Measurements from ENCODE around the gene KRT80. TPM values are rescaled to one million over a fixed set of nuclear protein-coding genes. Genes with fewer than 3 reads are reported as not detected.

KRT80 gene
- polyA plus RNA-seq, 1 donor (not counting 4 experiments of a cell fraction or from before 2014, with no cell fraction given), result 4.1 TPM

GRCh38 chr12:52199294-52199919 is 7.6 kb upstream of the KRT80 start:
- H3K4me1 ChIP-seq (ENCODE audit: control insufficient read depth, extremely low read depth, insufficient read depth, low read length), result peaks cover 40% of the 10 kb centered on the region
- H3K9ac ChIP-seq (ENCODE audit: control insufficient read depth, extremely low read depth, insufficient read depth, low read length), result no peak overlapping the region
- H2AFZ ChIP-seq (ENCODE audit: control insufficient read depth, low read length), result no peak overlapping the region
- no peaks in the 10 kb centered on the region for H3K9me1 ChIP-seq (ENCODE audit: control insufficient read depth, extremely low read depth, insufficient read depth, low read length)
- dilution Hi-C loops (cut with MboI; ENCODE audit: extremely low pct_ligation_motif_present, low sequenced_read_pairs), result no loop called here
- no peaks in the 10 kb centered on the region for H3K9me3 ChIP-seq (ENCODE audit: control insufficient read depth, low read depth, low read length)
- no peaks in the 10 kb centered on the region for H3K79me2 ChIP-seq (ENCODE audit: control insufficient read depth, insufficient read depth, low read length)
- H3K27ac ChIP-seq (ENCODE audit: control insufficient read depth, insufficient read depth, low read length), result no peak overlapping the region
- no peak for TF ChIP-seq EZH2 (IDR thresholded peaks at IDR 0.05; ENCODE audit: low read length)
- TF ChIP-seq, protein P1, sequence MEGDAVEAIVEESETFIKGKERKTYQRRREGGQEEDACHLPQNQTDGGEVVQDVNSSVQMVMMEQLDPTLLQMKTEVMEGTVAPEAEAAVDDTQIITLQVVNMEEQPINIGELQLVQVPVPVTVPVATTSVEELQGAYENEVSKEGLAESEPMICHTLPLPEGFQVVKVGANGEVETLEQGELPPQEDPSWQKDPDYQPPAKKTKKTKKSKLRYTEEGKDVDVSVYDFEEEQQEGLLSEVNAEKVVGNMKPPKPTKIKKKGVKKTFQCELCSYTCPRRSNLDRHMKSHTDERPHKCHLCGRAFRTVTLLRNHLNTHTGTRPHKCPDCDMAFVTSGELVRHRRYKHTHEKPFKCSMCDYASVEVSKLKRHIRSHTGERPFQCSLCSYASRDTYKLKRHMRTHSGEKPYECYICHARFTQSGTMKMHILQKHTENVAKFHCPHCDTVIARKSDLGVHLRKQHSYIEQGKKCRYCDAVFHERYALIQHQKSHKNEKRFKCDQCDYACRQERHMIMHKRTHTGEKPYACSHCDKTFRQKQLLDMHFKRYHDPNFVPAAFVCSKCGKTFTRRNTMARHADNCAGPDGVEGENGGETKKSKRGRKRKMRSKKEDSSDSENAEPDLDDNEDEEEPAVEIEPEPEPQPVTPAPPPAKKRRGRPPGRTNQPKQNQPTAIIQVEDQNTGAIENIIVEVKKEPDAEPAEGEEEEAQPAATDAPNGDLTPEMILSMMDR (optimal IDR thresholded peaks at IDR 0.05 in 1 of 3, IDR thresholded peaks at IDR 0.05 in 1 of 3, conservative IDR thresholded peaks at IDR 0.05 in 1 of 3; ENCODE audit: extremely low read depth in 1 of 3, insufficient read depth in 2 of 3, low read length in 3 of 3), result no peak
- no peak for DNase-seq (ENCODE audit: low read depth, low spot score)
- no peak overlapping the region for H3K4me3 ChIP-seq (ENCODE audit: control insufficient read depth in 2 of 3, extremely low read depth in 1 of 3, insufficient read depth in 2 of 3, low read depth in 1 of 3, low read length in 3 of 3)
- H3K27me3 ChIP-seq (ENCODE audit: control insufficient read depth, extremely low read depth, insufficient read depth, low read length), result no peaks in the 10 kb centered on the region
- no peaks in the 10 kb centered on the region for H3K36me3 ChIP-seq (ENCODE audit: control insufficient read depth in 2 of 2, extremely low read depth in 1 of 2, insufficient read depth in 2 of 2, low read length in 2 of 2)
- no peaks in the 10 kb centered on the region for H4K20me1 ChIP-seq (ENCODE audit: control insufficient read depth, extremely low read depth, insufficient read depth, low read length)
- H3K4me2 ChIP-seq (ENCODE audit: control insufficient read depth, extremely low read depth, insufficient read depth, low read depth, low read length), result no peak overlapping the region
- FAIRE-seq, result no peak

DNA sequence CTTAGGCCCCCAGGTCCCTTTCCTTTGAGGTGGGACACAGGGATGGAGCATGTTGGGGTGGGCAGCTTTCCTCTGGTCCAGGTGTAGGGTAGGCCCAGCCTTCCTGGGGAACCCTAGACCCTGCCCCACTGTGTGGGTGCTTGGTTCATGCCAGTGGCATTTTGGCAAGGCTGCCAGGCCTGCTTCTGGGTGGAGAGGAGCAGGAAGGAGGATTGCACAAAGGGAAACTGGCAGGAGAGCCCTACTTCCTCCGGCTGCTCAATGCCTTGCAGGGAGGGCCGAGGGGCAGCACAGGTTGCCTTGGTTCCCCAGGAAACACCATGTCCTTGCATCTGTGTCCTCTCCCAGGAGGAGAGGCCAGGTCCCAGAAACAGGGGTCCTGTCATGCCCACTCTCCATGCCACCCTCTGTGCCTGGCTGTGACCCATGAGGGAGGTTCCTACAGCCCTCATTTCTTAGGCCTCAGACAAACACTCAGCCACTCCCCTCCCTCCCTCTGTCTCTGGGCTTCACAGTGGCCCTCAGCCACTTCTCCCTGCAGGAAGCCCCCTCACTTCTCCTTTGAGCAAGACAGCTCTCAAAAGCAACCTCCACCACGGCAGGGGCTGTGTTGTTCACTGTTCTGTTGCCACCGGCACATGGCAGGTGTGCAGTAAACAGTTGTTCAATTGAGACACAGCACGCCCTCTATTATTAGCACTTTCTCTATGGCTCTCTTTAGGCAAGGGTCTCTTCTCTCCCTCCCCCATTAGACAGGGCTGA is 6.8 kb upstream of the KRT80 start:
- Histone ChIP-seq H3K4me3 (ENCODE audit: control insufficient read depth in 2 of 3, extremely low read depth in 1 of 3, insufficient read depth in 2 of 3, low read depth in 1 of 3, low read length in 3 of 3) (no peak overlapping the region), H3K9me1 (ENCODE audit: control insufficient read depth, extremely low read depth, insufficient read depth, low read length) (no peaks in the 10 kb centered on the region), H3K36me3 (ENCODE audit: control insufficient read depth in 2 of 2, extremely low read depth in 1 of 2, insufficient read depth in 2 of 2, low read length in 2 of 2) (no peaks in the 10 kb centered on the region), H3K9me3 (ENCODE audit: control insufficient read depth, low read depth, low read length) (no peaks in the 10 kb centered on the region), H3K27me3 (ENCODE audit: control insufficient read depth, extremely low read depth, insufficient read depth, low read length) (no peaks in the 10 kb centered on the region), H2AFZ (ENCODE audit: control insufficient read depth, low read length) (no peak overlapping the region), H3K4me1 (ENCODE audit: control insufficient read depth, extremely low read depth, insufficient read depth, low read length) (peaks cover 36% of the 10 kb centered on the region), H3K79me2 (ENCODE audit: control insufficient read depth, insufficient read depth, low read length) (no peaks in the 10 kb centered on the region), H4K20me1 (ENCODE audit: control insufficient read depth, extremely low read depth, insufficient read depth, low read length) (no peaks in the 10 kb centered on the region), H3K4me2 (ENCODE audit: control insufficient read depth, extremely low read depth, insufficient read depth, low read depth, low read length) (no peak overlapping the region), H3K9ac (ENCODE audit: control insufficient read depth, extremely low read depth, insufficient read depth, low read length) (no peak overlapping the region), H3K27ac (ENCODE audit: control insufficient read depth, insufficient read depth, low read length) (no peak overlapping the region)
- TF ChIP-seq EZH2 (IDR thresholded peaks at IDR 0.05; ENCODE audit: low read length), result no peak
- TF ChIP-seq, protein P1 (optimal IDR thresholded peaks at IDR 0.05 in 1 of 3, IDR thresholded peaks at IDR 0.05 in 1 of 3, conservative IDR thresholded peaks at IDR 0.05 in 1 of 3; ENCODE audit: extremely low read depth in 1 of 3, insufficient read depth in 2 of 3, low read length in 3 of 3), result no peak
- DNase-seq (ENCODE audit: low read depth, low spot score) (no peak), FAIRE-seq (no peak)
- dilution Hi-C loops (cut with MboI; ENCODE audit: extremely low pct_ligation_motif_present, low sequenced_read_pairs), result no loop called here
